Subcutaneous abdominal adipose tissue (tissue), 5 donors: ENCODE measurements around the gene LRMDA.

ENCODE experiments used
- H3K27ac ChIP-seq: one replicate; pipeline ENCODE4 v1.7.0; 2013; ENCODE audit warnings: low read depth, mild to moderate bottlenecking, inconsistent platforms, low read length, moderate library complexity
- H3K27me3 ChIP-seq, 5 donors: one replicate each; pipeline ENCODE4 v1.7.0; 2013; ENCODE audit warnings: low read length in 5 of 5, inconsistent platforms in 1 of 5; ENCODE audit not compliant: control insufficient read depth in 5 of 5, insufficient read depth in 4 of 5
- H3K36me3 ChIP-seq, 5 donors: one replicate each; pipeline ENCODE4 v1.7.0; 2013; ENCODE audit warnings: low read length in 5 of 5; ENCODE audit not compliant: control insufficient read depth in 5 of 5, insufficient read depth in 5 of 5
- H3K4me1 ChIP-seq, 5 donors: one replicate each; pipeline ENCODE4 v1.7.0; 2013; ENCODE audit warnings: low read length in 5 of 5, mild to moderate bottlenecking in 3 of 5, moderate library complexity in 1 of 5; ENCODE audit not compliant: control insufficient read depth in 5 of 5, insufficient read depth in 5 of 5
- H3K4me3 ChIP-seq, 5 donors: one replicate each; pipeline ENCODE4 v1.7.0; 2013; ENCODE audit warnings: low read length in 5 of 5, low read depth in 1 of 5
- H3K9ac ChIP-seq, 5 donors: one replicate each; pipeline ENCODE4 v1.7.0; 2013; ENCODE audit warnings: low read length in 5 of 5, mild to moderate bottlenecking in 4 of 5, moderate library complexity in 3 of 5
- H3K9me3 ChIP-seq, 5 donors: one replicate each; pipeline ENCODE4 v1.7.0; 2013; ENCODE audit warnings: low read length in 5 of 5; ENCODE audit not compliant: control insufficient read depth in 5 of 5
- donor health status: healthy.
- donor health status: healthy.
- donor health status: healthy.
- donor health status: healthy.
- donor health status: healthy.

LRMDA gene

GRCh38 chr10:76354212-76354738 lies 922.9 kb downstream of the LRMDA start:
- H3K4me3 ChIP-seq = no peak overlapping the region
- no peak overlapping the region for H3K9ac ChIP-seq
- no peaks in the 10 kb centered on the region for H3K4me1 ChIP-seq
- H3K27ac ChIP-seq = no peak overlapping the region
- H3K9me3 ChIP-seq = no peaks in the 10 kb centered on the region
- H3K36me3 ChIP-seq = no peaks in the 10 kb centered on the region
- no peaks in the 10 kb centered on the region for H3K27me3 ChIP-seq

- Histone ChIP-seq H3K9ac (no peak overlapping the region), H3K27me3 (no peaks in the 10 kb centered on the region), H3K36me3 (no peaks in the 10 kb centered on the region), H3K4me3 (no peak overlapping the region), H3K27ac (no peak overlapping the region), H3K4me1 (no peaks in the 10 kb centered on the region), H3K9me3 (no peaks in the 10 kb centered on the region)
Measured at GRCh38 chr10:76354921-76355320, 923.5 kb downstream of the LRMDA start.

- H3K4me3 ChIP-seq = no peak overlapping the region
- no peak overlapping the region for H3K9ac ChIP-seq
- no peaks in the 10 kb centered on the region for H3K9me3 ChIP-seq
- H3K27me3 ChIP-seq = no peaks in the 10 kb centered on the region
- no peaks in the 10 kb centered on the region for H3K4me1 ChIP-seq
- no peaks in the 10 kb centered on the region for H3K36me3 ChIP-seq
- H3K27ac ChIP-seq = no peak overlapping the region
Measured at GRCh38 chr10:76356557-76356956, 925.1 kb downstream of the LRMDA start.

GRCh38 chr10:76357726-76358415 lies 926.4 kb downstream of the LRMDA start:
- H3K9ac ChIP-seq = no peak overlapping the region
- no peak overlapping the region for H3K27ac ChIP-seq
- no peaks in the 10 kb centered on the region for H3K36me3 ChIP-seq
- no peaks in the 10 kb centered on the region for H3K27me3 ChIP-seq
- H3K4me3 ChIP-seq = no peak overlapping the region
- H3K4me1 ChIP-seq = no peaks in the 10 kb centered on the region
- H3K9me3 ChIP-seq = no peaks in the 10 kb centered on the region

GRCh38 chr10:76358743-76359395 lies 927.4 kb downstream of the LRMDA start:
- H3K9me3 ChIP-seq = no peaks in the 10 kb centered on the region
- no peaks in the 10 kb centered on the region for H3K27me3 ChIP-seq
- no peaks in the 10 kb centered on the region for H3K36me3 ChIP-seq
- no peak overlapping the region for H3K4me3 ChIP-seq
- no peaks in the 10 kb centered on the region for H3K4me1 ChIP-seq
- H3K27ac ChIP-seq = no peak overlapping the region
- H3K9ac ChIP-seq = no peak overlapping the region

GRCh38 chr10:76375761-76376160 lies 944.3 kb downstream of the LRMDA start:
- Histone ChIP-seq H3K4me1 (no peaks in the 10 kb centered on the region), H3K27ac (no peak overlapping the region), H3K9ac (no peak overlapping the region), H3K27me3 (no peaks in the 10 kb centered on the region), H3K36me3 (no peaks in the 10 kb centered on the region), H3K9me3 (no peaks in the 10 kb centered on the region), H3K4me3 (no peak overlapping the region)

GRCh38 chr10:76382381-76382851 lies 951.0 kb downstream of the LRMDA start:
- Histone ChIP-seq H3K36me3 (no peaks in the 10 kb centered on the region), H3K27ac (no peak overlapping the region), H3K4me3 (no peak overlapping the region), H3K4me1 (peaks cover 0 to 8% (median 3%) of the 10 kb centered on the region in 5 donors), H3K27me3 (no peaks in the 10 kb centered on the region), H3K9ac (no peak overlapping the region), H3K9me3 (no peaks in the 10 kb centered on the region)

GRCh38 chr10:76388321-76389023 lies 957.0 kb downstream of the LRMDA start:
- Histone ChIP-seq H3K36me3 (no peaks in the 10 kb centered on the region), H3K9ac (no peak overlapping the region), H3K27me3 (no peaks in the 10 kb centered on the region), H3K27ac (no peak overlapping the region), H3K9me3 (peaks cover 0 to 5% (median 0%) of the 10 kb centered on the region in 5 donors), H3K4me1 (peaks cover 0 to 8% (median 3%) of the 10 kb centered on the region in 5 donors), H3K4me3 (no peak overlapping the region)

GRCh38 chr10:76393875-76394706 lies 962.7 kb downstream of the LRMDA start:
- no peaks in the 10 kb centered on the region for H3K27me3 ChIP-seq
- no peak overlapping the region for H3K27ac ChIP-seq
- no peak overlapping the region for H3K4me3 ChIP-seq
- H3K4me1 ChIP-seq = peaks cover 0 to 3% (median 0%) of the 10 kb centered on the region in 5 donors
- no peak overlapping the region for H3K9ac ChIP-seq
- H3K36me3 ChIP-seq = no peaks in the 10 kb centered on the region
- H3K9me3 ChIP-seq = peaks cover 0 to 1% (median 0%) of the 10 kb centered on the region in 5 donors
